Activated CD4-positive, alpha-beta T cell treated with anti-CD3 and anti-CD28 coated beads, Interleukin-10, Interleukin-2, amounts not matched to agents 100 ng/mL and 50 ng/mL, durations not matched to agents 16 hours and 8 hours (primary cell): ENCODE results near the gene TAMALIN.

Experiments used
- DNase-seq: peaks from one replicate; pipeline ENCODE4 v3.0.0-alpha.2; 2020

TAMALIN gene

DNA sequence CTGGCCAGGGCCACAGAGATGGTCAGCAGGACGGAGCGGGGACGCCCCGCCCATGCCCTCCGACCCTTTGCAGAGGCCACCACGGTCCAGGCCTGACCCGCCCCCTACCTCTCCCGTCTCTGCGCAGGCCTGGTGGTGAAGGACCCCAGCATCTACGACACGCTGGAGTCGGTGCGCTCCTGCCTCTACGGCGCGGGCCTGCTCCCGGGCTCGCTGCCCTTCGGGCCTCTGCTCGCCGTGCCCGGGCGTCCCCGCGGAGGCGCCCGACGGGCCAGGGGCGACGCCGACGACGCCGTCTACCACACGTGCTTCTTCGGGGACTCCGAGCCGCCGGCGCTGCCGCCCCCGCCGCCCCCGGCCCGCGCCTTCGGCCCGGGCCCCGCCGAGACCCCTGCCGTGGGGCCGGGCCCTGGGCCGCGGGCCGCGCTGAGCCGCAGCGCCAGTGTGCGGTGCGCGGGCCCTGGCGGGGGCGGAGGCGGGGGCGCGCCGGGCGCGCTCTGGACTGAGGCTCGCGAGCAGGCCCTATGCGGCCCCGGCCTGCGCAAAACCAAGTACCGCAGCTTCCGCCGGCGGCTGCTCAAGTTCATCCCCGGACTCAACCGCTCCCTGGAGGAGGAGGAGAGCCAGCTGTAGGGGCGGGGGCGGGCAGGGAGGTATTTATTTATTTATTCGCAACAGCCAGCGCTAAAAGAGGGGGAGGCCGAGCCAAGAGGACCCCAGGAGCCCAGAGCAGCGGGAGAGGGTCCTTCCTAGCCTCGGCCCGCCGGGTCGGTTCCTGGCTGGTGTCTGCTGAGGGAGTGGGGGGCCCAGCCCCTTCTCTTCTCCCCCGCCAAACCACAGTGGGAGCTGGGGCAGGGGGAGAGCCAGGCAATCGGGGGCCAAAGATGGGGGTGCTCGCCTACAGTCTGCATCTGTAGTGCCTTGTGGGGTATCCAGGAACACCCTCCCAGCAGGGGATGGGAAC lies 8.1 kb downstream of the TAMALIN start:
- no peak for DNase-seq

DNA sequence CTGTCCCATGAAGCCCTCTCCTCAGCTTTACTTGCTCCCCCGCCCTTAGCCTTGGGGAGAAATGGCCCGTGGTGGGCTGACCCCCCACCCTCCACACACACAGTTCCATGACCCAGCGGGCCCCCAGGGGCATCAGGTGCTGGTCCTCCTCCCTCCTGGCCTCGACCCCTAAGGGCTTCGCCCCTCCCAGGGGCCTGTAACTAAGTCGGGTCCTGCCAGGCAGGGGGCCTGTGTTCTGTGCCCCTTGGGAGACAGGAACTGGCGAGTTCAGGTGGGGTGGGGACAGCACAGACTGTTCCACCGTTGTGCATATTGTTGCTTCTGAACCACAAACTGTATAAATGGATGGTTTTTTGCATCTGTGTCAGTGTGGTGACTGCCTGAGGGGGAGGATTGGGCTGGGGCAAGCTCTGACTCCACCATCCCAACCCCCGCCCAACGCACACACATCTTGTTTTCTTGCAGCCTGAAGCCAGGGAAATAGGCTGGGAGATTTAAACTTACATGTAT lies 8.8 kb downstream of the TAMALIN start:
- DNase-seq = no peak

DNA sequence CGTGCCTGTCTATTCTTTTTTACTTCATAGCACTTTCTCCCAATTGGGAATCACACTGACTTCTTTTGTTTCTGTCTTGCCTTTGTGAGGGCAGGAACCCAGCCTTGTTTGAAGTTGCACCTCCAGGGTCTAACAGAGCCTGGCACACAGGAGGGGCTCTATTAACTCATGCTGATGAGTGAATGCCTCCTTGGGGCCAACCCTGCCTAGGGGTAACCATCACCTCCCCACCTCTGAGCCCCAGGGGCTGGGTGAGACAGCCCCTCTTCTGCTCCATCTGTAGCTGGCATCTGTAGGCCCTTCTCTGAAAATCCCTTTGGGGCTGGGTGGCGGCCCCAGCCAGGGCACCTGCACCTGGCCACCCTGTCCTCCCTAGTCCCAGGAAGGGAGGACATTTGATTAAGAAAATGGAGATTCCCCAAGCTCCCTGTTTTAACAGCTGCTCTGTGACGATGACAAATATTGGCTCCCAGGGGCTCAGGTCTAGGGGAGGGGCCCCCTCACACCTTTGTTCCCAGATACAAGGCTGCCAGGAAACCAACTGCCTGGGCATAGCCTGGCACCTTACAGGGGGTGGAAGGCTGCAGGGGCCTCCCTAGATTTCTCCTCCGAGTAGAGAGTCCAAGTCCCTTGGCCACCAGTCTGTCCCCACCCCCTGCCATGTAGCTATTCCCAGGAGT lies 11.8 kb downstream of the TAMALIN start:
- DNase-seq = no peak

DNA sequence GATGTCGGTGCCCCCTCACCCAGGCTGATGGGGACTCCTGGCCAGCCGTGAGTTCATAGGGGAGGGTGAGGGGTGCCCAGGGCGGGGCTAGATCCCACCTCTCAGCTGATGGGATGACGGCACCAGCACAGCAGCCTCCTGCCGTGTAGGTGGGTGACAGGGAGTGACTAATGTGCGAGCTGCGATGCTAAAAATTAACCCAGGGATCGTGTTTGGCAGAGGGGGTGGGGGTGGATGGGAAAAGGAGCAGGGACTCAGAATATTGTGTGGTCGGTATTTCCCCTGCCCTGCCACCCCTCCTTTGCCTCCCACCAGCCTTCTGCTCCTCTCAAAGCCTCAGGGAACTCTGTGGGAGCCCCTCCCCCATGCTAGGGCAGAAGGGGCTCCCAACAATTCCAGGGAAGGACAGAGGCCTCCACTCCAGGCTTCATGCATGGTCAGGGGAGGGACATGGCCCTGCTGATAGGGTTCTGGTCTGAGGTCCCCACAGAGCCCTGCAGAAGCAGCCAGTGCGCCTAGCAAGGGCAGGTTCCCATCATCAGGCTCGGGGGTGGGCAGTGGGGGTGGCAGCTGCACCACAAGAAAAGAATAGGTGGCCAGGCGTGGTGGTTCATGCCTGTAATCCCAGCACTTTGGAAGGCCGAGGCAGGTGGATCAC lies 12.5 kb downstream of the TAMALIN start:
- DNase-seq = no peak

DNA sequence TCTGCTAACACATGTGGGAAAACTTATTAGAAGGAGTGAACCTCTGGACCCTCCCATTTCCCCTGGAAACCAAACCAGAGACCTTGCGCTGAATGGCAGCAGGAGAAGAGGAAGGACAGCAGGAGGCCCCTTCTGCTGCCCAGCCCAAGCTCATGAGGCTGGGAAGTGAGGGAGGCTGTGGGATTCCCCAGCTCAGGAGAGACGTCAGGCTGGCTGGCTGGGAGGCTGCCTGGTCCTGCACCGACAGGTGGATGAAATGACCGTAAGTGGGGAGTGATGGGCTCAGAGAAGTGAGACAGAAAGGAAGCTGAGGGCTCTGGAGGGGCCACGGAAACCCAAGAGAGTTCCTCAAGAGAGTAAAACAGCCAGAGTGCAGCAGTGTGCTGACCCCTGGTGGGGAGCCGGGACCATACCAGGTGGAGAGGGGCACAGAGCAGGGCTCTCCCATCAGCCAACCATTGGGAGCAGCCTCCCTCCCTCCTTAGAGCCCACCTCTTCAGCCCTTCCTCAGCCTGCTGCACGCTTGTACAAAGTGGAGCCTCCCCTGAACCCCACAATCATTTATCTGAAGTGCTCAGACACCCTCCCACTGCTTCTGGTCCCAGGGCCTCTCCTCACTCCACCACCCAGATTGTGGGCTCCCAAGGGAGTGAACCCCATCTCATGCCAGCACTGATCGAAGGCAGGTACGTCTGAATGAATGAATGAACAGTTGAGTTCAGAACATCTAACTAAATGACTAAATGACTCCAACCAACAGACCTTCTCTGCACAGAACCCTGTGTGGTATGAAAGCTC lies 14.0 kb downstream of the TAMALIN start:
- peak; percentile 55 for DNase-seq

DNA sequence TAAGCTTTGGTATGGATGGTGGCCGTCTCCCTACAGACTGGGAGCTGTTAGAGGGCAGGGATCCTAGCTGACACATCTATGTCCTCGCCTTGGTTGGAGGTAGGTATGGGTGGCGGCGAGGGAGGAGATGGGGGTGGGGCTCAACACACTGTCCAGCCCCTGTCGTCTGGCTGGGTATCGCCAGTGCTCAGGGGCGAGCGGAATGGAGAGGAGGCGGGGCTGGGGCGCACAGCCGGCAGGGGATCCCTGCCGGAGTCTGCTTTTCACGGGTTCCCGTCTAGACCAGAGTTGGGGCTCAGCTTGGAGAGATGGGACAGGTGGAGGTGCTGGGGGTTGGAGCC lies 16.1 kb downstream of the TAMALIN start:
- DNase-seq = peak; percentile 36

DNA sequence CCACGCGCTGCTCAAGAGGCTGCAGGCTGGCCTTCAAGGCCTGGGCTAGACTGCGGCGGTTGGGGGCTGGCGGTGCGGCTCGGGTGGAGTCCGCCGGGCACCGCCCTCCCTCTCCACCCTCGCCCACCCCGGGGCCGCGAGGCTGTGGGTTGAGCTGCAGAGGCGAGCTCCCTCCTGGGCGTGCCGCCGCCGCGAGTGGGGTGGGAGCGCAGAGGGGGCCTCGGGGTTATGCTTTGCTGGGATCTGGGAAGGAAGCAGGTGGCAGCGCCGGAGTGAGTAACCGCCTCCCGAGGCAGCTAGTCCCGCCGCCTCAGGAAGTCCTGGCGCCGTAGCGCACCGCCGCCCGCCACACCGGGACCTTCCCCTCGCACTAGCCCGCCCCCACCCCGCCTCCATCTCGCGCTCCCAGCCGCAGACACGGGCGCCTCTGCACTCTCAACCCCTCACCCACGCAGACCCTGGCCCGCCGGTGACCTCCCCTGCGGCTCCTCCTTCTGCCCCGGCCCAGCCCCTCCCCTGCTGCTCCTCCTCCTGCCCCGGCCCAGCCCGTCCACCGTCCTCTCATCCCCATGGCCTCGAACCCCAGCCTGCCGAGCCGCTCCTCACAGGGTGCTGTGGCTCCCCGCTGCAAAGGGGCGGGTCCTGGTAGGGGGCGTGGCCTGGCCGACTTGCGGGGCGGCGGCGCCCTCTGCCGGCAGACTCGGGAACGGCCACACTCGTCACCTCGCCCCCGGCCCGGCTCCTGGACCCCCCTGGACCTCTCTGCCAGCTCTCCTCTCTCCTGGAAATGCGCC lies 16.6 kb downstream of the TAMALIN start:
- DNase-seq = peak; percentile 92

DNA sequence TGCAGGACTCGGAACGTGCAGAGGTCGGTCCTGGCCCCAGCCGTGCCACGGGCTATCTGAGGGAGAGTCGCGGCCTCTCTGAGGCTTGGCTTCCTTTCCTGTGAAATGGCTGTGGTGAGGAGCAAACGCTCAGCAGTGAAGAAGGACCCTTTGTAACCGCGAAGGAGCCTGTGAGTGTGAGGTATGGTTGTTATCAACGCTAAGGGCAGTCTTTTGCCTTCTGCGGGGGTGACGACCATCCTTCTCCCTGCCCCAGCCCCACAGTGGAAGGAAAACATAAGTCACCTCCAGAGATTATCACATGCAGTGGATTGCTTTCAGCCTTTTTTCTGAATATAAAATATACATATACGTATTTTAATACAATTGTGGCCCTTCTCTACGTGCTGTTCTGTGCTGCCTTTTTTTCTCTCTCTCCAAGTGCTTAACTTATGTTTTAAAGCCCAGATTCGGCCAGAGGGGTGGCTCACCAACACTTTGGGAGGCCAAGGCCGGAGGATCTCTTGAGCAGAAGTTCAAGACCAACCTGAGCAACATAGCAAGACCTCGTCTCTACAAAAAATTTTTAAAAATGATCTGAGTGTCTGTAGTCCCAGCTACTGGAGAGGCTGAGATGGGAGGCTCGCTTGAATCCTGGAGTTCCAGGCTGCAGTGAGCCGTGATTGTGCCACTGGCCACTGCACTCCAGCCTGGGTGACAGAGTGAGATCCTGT lies 17.4 kb downstream of the TAMALIN start:
- no peak for DNase-seq

DNA sequence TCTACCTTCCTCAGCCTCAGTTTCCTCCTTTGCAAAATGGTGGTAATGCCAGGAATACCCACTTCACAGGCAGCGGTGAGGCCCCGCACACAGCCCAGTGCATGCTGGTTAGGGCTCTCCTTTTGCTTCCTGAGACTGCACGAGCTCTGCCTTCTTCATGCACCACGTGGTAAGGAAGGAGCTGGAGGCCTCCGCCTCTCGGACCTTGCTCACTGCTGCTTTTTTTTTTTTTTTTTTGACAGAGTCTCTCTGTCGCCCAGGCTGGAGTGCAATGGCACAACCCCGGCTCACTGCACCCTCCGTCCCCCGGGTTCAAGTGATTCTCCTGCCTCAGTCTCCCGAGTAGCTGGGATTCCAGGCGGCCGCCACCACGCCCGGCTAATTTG lies 18.1 kb downstream of the TAMALIN start:
- DNase-seq = peak; percentile 86

DNA sequence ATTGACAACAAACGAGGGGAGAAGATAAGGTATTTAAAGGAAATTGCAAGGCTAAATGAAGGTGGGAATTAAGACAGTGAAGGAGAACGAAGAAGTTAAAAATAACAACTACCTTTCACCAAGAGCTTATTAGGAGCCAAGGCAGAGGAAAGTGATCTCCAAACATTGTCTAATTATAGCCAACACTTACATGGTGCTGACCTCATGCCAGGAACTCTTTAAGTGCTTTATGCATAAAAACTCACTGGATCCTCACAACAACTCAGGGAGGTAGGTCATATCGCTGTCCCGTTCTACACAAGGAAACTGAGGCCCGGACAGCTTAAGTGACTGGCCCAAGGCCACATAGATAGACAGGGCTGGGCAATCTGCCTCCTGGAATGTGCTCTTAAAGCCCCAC lies 19.5 kb downstream of the TAMALIN start:
- no peak for DNase-seq

DNA sequence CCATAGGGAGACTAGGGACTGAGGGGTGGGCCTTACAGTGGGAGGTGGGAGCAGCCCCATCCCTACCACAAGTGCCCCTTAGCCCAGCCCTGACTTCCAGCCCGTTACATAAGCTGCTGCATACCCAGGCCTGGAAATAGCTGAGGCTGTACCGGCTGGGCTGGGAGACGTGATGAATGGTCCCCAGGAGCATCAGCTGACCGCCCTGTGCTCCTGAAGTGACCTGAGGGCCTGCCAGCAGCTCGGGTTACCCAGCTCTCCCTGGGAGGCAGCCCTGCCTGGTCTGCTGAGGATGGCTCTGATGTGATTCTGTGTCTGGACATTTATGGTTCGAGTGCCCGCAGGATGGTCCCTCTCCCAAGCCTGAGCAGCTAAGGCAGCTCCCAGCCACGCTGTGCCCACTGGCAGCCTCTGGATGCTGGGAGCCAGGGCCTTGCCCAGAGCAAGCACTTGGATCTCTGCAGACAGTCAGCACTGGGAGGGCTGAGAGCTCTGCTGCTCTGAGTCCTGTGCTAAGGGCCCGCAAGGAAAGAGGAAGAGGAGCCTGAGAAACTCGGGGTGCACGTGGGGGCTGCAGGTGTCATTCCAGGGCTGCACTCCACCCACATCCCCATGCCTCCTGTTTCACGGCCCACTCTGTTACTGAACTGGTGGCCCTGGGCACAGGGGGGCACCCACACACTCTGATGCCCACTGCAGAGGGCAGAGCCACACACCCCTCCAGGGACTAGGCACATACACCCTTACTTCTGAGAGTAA lies 20.5 kb downstream of the TAMALIN start:
- DNase-seq = no peak

DNA sequence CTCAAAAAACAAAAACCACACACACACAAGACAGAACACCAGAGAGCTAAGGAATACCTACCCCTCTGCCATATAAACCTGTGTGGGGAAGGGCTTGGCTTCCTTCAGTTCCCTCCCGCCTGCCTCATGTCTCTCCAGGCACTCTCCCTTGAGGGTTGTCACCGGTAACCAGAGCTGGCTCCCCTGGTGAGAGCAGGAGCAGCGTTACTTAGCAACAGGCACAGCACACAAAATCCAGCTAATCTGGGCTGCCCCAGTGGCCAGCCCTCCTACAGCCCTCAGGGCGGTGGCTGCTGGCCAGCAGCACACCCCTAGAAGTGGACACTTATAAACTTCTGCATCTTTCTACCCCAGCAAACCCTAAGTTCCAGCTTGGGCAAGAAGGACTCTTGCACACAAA lies 22.9 kb downstream of the TAMALIN start:
- DNase-seq = no peak

DNA sequence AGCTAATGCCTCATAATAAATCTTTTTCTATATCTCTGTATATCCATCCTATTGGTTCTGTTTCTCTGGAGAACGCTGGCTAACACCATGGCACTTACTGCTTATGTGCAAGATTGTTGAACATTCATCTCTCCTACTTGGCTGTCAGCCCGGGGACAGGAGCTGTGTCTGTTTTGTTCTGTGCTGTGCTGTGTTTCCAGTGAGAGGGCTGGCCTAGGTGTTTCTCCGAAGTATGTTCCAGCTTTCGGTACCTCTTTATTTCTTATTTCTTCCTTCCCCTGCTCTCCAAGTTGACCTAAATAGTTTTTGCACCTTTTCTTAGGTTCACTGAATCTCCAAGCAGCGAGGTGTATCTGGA lies 25.7 kb downstream of the TAMALIN start:
- no peak for DNase-seq

DNA sequence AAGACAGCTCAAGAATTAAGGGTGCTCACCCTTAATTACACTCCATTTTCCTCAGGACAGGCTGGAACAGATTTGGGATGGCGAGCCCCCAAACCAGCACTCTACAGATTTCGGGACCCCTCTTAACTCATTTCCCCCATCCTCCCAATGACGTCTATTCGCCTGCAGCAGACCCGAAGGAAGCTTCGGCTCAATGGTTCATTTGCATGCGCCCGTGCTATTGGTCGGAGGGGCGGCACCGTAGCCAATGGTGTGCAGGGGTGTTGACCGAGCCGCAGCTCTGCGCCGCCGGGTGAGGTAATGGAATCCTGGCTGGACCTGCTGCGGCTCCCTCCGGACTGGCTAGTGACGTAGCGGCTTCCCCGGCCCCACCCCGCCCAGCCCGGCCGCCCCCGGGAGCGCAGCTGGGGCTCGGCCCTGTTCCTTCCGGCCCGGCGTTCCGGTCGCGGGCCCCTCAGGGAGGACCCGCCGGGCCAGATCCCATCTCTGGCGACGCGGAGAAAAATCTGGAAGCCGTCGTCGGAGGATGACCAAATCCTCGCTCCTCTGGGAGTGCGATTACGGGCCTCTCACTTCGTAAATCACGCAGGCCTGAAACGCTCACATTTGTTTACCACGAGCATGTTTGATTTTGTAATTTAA lies 26.2 kb downstream of the TAMALIN start:
- DNase-seq = peak; percentile 95

DNA sequence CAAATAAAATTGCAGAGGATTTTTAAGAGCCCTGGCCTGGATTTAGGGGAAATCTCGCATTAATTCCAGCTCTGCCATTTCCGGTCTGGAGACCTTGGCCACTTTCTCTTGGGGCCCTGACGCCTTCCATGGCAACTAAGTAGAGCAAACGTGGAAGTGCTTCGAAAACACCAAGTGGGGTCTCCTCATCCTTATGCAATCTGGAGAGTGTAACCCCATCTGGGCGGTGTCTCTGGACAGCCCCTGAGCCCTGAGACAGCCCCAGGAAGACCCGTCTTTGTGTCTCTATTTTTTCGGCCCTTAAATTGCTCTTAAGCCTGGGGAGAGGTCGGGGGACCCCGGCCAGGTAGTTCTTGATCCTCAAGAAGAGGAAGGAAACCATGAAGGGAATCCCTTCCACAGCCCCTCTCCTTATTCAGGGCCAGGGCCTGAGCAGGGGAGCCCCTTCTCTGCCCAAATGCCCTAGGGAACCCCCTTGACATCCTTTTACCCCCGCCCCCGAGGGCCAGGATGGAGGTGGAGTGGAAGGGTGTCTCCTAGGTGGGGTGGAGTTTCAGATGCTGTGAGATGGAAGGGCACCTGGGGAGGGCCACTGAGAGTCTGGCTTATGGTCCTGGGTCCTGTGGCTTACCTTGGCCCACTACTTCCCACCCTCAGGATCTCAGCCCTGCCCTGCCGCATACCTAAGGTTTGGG lies 26.8 kb downstream of the TAMALIN start:
- DNase-seq = no peak

DNA sequence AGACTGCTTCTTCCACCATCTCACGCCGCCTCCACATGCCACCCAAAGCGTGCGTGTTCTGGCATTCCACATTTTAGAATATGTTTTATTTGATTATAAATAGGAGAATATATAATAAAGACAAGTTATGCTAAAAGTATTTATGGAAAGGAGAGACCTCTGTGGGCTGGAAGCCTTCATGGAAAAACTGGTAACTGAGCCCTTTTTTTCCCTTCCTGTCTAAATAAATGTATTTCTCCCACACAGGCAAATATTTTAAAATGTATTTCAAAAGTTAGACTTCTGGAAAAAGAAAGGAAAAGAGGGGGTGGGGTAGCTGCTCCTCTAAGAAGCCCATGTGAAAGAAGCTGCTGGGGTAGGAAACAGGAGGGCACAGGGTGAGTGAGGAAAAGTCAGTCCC lies 28.4 kb downstream of the TAMALIN start:
- no peak for DNase-seq

DNA sequence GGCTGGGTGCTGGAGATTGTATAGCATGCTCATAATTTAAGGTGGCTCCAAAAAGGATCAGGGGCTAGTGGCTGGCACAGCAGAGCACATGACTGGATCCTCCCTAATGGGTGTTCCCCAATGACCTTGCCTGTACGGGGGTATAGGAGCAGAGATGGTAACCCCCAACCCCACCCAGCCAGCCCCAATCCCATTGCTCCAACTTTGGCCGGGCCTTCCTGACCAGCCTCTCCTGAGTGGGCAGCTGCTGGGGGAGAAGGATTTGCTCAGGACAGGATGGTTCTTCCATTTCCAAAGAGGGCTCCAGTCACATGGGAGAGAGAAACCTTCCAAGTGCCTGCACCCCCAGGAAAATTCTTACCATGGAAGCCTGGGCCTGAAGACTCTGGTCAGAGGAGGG lies 29.2 kb downstream of the TAMALIN start:
- no peak for DNase-seq

DNA sequence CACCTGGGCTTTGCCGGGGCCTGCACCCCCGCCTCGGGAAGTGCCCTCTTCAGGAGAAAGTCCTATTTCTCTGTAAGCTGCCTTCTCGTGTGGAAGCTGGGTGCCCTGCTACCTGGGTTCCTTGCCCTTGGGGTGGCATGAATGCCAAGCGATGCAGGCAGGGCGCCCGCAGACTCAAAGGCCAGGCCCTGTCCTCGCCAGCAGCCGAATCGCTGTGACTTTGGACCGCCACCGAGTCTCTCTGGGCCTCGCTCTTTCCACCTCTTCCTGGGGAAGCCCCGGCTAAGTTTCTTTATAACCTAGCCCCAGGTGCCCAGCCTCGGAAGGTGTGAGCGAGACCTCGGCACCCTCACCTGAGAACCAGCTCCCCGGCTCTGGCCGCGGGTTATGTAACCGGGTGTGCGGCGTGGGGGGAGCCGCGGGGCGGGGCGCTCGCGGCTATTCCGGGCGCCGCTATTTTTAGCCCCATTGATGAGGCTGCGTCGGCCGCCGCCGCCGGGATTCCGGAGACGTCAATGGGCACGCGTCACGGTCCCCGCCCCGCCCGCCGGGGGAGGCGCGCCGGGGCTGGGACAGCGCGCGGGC lies 29.9 kb downstream of the TAMALIN start:
- DNase-seq = peak; percentile 76

DNA sequence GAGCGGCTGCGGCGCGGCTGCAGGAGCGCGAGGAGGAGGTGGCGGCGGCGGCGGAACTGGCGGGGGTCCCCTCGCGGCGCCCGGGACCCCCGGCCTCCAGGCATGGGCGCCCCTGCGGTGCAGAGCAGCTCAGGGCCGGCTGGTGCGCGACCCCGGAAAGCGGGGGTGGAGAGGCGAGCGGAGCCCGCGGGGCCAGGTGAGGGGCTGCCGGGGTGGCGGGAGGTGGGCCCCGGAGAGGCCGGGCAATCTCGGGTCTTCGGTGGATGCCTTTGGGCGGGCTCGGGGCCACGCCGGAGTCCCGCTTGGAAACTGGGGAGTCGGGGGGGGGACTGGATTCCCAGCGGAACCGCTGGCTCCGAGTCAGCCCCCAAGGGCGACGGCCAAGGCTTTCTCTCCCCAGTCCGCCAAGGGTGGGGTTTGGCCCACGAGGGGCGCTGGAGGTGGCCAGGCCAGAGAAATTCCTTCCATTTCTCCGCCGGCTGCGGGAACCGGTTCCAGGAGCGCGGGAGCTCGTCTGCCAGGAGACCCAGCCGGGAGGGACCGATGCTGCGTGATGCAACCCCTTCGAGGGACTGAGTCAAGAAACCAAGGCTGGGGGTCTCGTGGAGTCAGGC lies 30.6 kb downstream of the TAMALIN start:
- DNase-seq = no peak
